Measurements from ENCODE around the gene TFF3. TPM values are rescaled to one million over a fixed set of nuclear protein-coding genes. Genes with fewer than 3 reads are reported as not detected.

Gene TFF3
- total RNA-seq, 1 experiment from 2014 or later = not detected

DNA sequence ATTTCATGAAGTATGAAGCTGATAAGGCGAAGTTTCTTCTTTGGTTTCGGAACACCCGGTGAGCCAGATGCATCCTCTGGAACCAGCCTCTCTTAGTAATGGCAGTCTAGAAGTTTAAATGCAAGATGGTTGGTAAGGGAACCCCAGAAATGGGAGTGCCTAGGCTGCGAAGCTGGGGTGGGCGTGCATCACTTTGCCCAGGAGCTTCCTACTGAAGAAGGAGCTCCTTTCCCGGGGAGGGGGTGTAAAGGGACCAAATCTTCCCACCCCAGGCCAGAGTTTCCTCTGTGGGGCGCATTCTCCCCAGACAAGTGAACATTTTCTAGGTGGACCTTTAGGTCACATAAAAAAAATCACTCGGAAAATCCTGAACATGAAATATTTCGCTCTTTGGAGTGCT, 31.2 kb upstream of the TFF3 start:
- ChIA-PET POLR2A (ENCODE audit: low non-redundant PET) (no interaction called here), CTCF (no interaction called here)
- no peak for DNase-seq (ENCODE audit: low spot score)
- Histone ChIP-seq H3K36me3 (ENCODE audit: insufficient read depth, low read length, poor library complexity, severe bottlenecking) (no peaks in the 10 kb centered on the region), H3K27me3 (replicated peaks; ENCODE audit: insufficient read depth, low read depth, low read length, poor library complexity) (no peaks in the 10 kb centered on the region), H3K9me3 (ENCODE audit: low read depth, low read length, poor library complexity, severe bottlenecking) (no peaks in the 10 kb centered on the region), H3K4me1 (ENCODE audit: insufficient read depth, low read length, poor library complexity, severe bottlenecking) (no peaks in the 10 kb centered on the region), H3K4me3 (ENCODE audit: low read depth, low read length, poor library complexity, severe bottlenecking) (no peak overlapping the region), H3K27ac (ENCODE audit: low read depth, low read length, poor library complexity, severe bottlenecking) (no peak overlapping the region)
- intact Hi-C loops (cut with micrococcal nuclease; ENCODE audit: unreplicated experiment) = no loop called here
- TF ChIP-seq EZH2 (IDR thresholded peaks at IDR 0.05; ENCODE audit: borderline replicate concordance, low read depth, low read length, poor library complexity, severe bottlenecking) = no peak
- TF ChIP-seq, protein P1, sequence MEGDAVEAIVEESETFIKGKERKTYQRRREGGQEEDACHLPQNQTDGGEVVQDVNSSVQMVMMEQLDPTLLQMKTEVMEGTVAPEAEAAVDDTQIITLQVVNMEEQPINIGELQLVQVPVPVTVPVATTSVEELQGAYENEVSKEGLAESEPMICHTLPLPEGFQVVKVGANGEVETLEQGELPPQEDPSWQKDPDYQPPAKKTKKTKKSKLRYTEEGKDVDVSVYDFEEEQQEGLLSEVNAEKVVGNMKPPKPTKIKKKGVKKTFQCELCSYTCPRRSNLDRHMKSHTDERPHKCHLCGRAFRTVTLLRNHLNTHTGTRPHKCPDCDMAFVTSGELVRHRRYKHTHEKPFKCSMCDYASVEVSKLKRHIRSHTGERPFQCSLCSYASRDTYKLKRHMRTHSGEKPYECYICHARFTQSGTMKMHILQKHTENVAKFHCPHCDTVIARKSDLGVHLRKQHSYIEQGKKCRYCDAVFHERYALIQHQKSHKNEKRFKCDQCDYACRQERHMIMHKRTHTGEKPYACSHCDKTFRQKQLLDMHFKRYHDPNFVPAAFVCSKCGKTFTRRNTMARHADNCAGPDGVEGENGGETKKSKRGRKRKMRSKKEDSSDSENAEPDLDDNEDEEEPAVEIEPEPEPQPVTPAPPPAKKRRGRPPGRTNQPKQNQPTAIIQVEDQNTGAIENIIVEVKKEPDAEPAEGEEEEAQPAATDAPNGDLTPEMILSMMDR (conservative IDR thresholded peaks at IDR 0.05; ENCODE audit: low read depth, low read length) = no peak
- no TSS peak for BruUV-seq (replicated peaks)

DNA sequence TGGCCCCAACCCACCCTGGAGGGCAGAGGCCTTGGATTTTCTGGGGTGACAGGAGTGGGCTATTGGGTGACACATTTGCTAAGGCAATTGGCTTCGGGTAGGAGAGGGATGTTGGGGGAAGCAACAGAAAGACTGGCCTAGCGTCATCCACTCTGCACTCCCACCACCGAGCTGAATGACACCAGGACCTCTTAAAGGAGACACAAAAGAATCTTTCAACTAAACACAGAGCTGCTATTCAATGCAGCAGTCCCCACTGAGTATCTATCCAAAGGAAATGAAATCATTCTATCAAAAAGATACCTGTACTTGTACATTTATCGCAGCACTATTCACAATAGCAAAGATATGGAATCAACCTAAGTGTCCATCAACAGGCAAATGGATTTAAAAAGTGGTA, 29.4 kb upstream of the TFF3 start:
- no peak for DNase-seq (ENCODE audit: low spot score)
- CTCF ChIA-PET = no interaction called here
- Histone ChIP-seq H3K4me3 (ENCODE audit: low read depth, low read length, poor library complexity, severe bottlenecking) (no peak overlapping the region), H3K27ac (ENCODE audit: low read depth, low read length, poor library complexity, severe bottlenecking) (no peak overlapping the region), H3K36me3 (ENCODE audit: insufficient read depth, low read length, poor library complexity, severe bottlenecking) (no peaks in the 10 kb centered on the region), H3K27me3 (replicated peaks; ENCODE audit: insufficient read depth, low read depth, low read length, poor library complexity) (no peaks in the 10 kb centered on the region), H3K9me3 (ENCODE audit: low read depth, low read length, poor library complexity, severe bottlenecking) (no peaks in the 10 kb centered on the region), H3K4me1 (ENCODE audit: insufficient read depth, low read length, poor library complexity, severe bottlenecking) (no peaks in the 10 kb centered on the region)
- intact Hi-C loops (cut with micrococcal nuclease; ENCODE audit: unreplicated experiment) = no loop called here
- POLR2A ChIA-PET (ENCODE audit: low non-redundant PET) = no interaction called here
- BruUV-seq (replicated peaks) = no TSS peak
- TF ChIP-seq, protein P1 (conservative IDR thresholded peaks at IDR 0.05; ENCODE audit: low read depth, low read length) = no peak
- TF ChIP-seq EZH2 (IDR thresholded peaks at IDR 0.05; ENCODE audit: borderline replicate concordance, low read depth, low read length, poor library complexity, severe bottlenecking) = no peak

DNA sequence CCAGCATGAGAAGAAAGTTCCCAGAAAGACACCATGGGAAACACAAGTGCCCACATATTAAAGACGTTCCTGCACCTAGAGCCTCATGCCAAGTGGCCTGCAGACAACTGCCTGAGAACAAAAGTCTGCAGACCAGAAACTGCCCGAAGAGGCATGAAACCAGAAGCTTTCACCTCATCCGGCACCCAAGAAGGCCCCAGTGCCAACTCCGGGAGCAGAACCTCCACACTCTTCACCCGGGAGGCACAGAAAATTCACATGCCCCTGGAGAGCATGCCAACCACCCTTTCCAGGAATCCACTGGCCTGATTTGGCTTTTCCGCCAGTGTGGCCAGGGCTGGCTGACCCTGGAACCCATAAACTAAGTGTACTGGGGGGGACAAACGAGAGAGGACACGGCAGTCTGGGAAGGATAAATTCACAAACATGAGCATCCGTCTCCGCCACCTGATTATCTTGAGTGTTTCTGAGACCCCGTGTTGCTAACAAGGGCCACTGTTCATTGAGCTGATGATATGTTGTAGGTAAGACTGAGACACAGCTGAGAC, 28.8 kb upstream of the TFF3 start:
- CTCF ChIA-PET = no interaction called here
- no peaks in the 10 kb centered on the region for H3K4me1 ChIP-seq (ENCODE audit: insufficient read depth, low read length, poor library complexity, severe bottlenecking)
- TF ChIP-seq, protein P1 (conservative IDR thresholded peaks at IDR 0.05; ENCODE audit: low read depth, low read length) = no peak
- no peak for TF ChIP-seq EZH2 (IDR thresholded peaks at IDR 0.05; ENCODE audit: borderline replicate concordance, low read depth, low read length, poor library complexity, severe bottlenecking)

More for the DNA sequence above, 28.8 kb upstream of the TFF3 start:
- no peak for DNase-seq (ENCODE audit: low spot score)
- no peak overlapping the region for H3K27ac ChIP-seq (ENCODE audit: low read depth, low read length, poor library complexity, severe bottlenecking)
- H3K9me3 ChIP-seq (ENCODE audit: low read depth, low read length, poor library complexity, severe bottlenecking) = no peaks in the 10 kb centered on the region
- no peaks in the 10 kb centered on the region for H3K36me3 ChIP-seq (ENCODE audit: insufficient read depth, low read length, poor library complexity, severe bottlenecking)
- H3K4me3 ChIP-seq (ENCODE audit: low read depth, low read length, poor library complexity, severe bottlenecking) = no peak overlapping the region
- POLR2A ChIA-PET (ENCODE audit: low non-redundant PET) = no interaction called here
- BruUV-seq (replicated peaks) = no TSS peak
- intact Hi-C loops (cut with micrococcal nuclease; ENCODE audit: unreplicated experiment) = no loop called here
- no peaks in the 10 kb centered on the region for H3K27me3 ChIP-seq (replicated peaks; ENCODE audit: insufficient read depth, low read depth, low read length, poor library complexity)

All from A673 (cell line).